ENCODE measurements around the gene SGPL1. TPM values are rescaled to one million over a fixed set of nuclear protein-coding genes. Genes with fewer than 3 reads are reported as not detected.
"Not testable (repeated sequence)": the region's sequence is repeated elsewhere in the genome, so short reads cannot be mapped to it uniquely, and the experiment has no call there.

The SGPL1 gene
- polyA plus RNA-seq, 1 donor from 2014 or later = 12.0 TPM

DNA sequence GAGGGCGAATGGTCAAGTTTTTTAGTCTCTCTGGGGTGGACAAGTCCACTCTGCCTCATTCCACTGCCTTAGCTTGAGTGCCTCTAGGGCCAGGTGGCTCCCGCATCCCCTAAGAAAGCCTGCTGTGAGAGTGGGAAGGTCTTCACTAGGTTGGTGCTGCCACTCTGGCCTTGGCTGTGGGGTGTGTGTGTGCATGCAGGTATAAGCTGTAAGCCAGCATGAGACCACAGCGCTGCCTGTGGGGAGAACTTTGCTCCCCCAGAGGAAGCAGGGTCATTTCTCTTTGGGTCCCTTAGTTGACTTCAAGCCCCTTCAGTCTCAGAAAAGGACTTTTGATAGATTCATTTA, 98.1 kb downstream of the SGPL1 start:
- Mint-ChIP-seq H3K9me3 (peaks cover 0 to 2% (median 1%) of the 10 kb centered on the region in 3 donors), H3K4me1 (peaks cover 0 to 2% (median 0%) of the 10 kb centered on the region in 3 donors), H3K4me3 (peak overlapping the region in 1 of 4 donors; percentile 78), H3K27ac (no peak overlapping the region), H3K27me3 (peaks cover 2% of the 10 kb centered on the region), H3K36me3 (no peaks in the 10 kb centered on the region)

DNA sequence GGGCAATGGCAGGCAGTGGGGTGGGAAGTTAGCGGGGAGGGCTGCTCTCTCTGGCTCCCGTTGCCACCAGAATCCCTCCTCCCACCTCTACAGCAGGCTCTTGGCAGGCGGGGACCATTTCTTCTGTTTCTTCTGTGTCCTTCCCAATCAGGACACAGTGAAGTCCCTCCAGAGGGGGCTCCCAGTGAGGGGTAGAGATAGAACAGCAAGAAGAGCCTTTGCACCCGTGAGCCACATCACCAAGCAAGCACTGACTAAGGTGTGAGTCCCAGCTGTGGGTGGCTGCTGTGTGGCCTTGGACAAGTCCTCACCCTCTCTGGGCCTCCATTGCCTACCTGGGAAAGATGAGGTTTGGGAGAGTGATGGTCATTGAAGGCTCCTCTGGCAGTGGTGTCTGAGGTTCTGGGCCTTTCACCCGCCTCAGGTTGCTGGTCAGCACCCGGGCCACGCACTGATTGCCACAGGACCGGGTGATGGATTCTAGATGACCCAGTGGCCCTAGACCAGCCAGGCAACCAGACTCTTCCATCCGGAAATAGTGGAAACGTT, 98.6 kb downstream of the SGPL1 start:
- Mint-ChIP-seq H3K9me3 (peaks cover 0 to 2% (median 1%) of the 10 kb centered on the region in 3 donors), H3K4me3 (peak overlapping the region in 1 of 4 donors; percentile 78), H3K36me3 (no peaks in the 10 kb centered on the region), H3K4me1 (no peaks in the 10 kb centered on the region), H3K27me3 (peaks cover 2% of the 10 kb centered on the region), H3K27ac (no peak overlapping the region)

DNA sequence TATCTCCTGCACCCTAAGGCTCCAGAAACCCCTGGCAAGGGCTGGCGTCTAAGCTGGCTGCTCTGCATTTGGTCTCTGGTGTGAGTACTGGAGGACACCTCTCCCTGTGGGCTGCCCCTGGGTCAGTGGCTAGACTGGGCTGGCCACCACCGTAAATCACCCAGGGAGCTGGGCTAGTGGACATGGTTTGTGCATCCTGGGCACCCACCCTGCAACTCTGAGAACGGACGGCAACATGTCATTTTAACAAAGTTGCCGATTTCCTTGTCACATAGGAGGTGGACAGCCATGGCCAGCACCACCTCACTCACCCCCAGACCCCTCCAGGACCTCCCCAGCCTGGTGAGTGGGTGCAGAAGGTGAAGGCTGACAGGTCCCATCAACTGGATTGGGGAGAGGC, 99.5 kb downstream of the SGPL1 start:
- no peaks in the 10 kb centered on the region for H3K4me1 Mint-ChIP-seq
- H3K36me3 Mint-ChIP-seq = no peaks in the 10 kb centered on the region
- H3K27me3 Mint-ChIP-seq = peaks cover 4% of the 10 kb centered on the region
- H3K9me3 Mint-ChIP-seq = peaks cover 0 to 2% (median 1%) of the 10 kb centered on the region in 3 donors
- no peak overlapping the region for H3K27ac Mint-ChIP-seq
- no peak overlapping the region for H3K4me3 Mint-ChIP-seq

DNA sequence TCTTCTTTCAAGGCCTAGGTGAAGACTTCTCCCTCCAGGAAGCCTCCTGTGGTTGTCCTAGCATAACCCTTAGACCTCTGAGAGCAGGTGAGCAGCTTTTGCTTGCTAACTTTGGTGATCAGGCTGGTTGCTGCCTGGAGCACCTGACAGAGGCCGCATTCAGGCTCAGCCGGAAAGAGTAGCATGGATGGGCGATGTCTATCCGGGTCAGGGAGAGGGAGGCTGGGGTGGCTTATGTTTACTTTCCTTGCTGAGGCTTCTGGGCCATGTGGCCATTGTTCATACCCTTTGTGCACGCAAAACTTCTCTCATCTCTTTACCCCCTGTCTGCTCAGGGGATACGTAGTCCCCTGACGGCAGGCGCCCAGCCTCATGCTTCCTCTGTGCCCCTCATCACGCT, 100.1 kb downstream of the SGPL1 start:
- Mint-ChIP-seq H3K4me3 (no peak overlapping the region), H3K9me3 (peaks cover under 1 to 2% (median 1%) of the 10 kb centered on the region in 3 donors), H3K27me3 (peaks cover 4% of the 10 kb centered on the region), H3K36me3 (no peaks in the 10 kb centered on the region), H3K4me1 (no peaks in the 10 kb centered on the region), H3K27ac (no peak overlapping the region)

DNA sequence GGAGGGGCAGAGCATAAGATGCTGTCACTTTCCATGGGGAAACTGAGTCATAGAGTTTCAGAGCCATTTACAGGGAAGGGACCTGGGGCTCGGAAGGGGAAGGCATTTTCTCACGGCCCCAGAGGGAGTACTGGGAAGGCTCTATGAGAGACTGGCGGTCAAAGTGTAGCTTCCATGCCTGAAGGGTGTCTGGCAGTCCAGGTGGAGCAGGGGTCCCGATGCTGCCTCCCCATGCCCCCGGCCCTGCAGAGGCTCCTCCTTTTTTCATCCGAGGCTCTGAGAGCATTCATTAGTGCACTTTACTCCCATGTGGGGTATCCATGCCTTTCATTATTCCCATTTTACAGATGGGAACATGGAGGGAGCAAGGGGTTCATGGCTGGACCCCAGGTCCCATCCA, 100.5 kb downstream of the SGPL1 start:
- Mint-ChIP-seq H3K27me3 (peaks cover 4% of the 10 kb centered on the region), H3K4me3 (no peak overlapping the region), H3K9me3 (peaks cover 1 to 5% (median 2%) of the 10 kb centered on the region in 3 donors), H3K4me1 (no peaks in the 10 kb centered on the region), H3K36me3 (no peaks in the 10 kb centered on the region), H3K27ac (no peak overlapping the region)

DNA sequence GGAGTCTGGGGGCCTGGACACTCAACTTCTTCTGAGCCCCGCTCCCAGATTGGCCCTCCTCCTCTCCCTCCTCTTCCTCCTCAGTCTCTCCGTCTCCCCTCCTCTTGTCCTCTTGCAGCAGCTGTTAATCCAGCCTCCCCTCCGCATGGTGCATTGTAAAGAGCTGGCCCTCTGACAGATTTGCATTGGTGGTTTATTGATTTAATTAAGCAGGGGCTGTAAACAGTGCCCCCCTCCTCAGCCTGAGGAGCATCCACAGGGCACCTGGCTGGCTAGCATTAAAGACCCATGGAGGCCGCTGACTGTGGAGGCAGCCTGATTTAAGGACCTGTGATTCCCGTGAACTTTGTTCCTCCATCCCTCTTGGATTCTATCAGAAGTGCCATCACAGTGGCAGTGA, 101.5 kb downstream of the SGPL1 start:
- Mint-ChIP-seq H3K27ac (no peak overlapping the region), H3K4me3 (no peak overlapping the region), H3K4me1 (no peaks in the 10 kb centered on the region), H3K36me3 (no peaks in the 10 kb centered on the region), H3K27me3 (peaks cover 4% of the 10 kb centered on the region), H3K9me3 (peaks cover 0 to 5% (median 2%) of the 10 kb centered on the region in 3 donors)

DNA sequence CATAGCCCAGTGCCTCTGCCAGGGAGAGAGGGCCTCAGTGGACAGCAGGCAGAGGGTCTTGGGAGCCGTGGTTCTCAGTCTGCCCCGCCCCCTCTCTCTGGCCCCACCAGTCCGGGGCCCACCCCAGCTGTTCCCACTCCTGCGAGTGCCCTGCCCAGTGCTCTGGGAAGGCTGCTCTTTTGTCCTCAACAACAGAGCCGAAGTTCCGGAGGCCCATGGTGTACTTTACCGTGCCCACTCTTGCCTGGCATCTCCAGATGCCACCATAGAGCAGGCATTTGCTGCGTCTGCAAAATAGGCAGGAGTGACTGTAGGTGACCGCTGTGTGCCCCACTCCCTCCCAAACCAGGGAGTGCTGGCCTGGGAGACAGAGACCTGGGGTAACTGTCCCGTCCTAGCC, 101.9 kb downstream of the SGPL1 start:
- no peaks in the 10 kb centered on the region for H3K36me3 Mint-ChIP-seq
- no peak overlapping the region for H3K27ac Mint-ChIP-seq
- peaks cover 0 to 5% (median 2%) of the 10 kb centered on the region in 3 donors for H3K9me3 Mint-ChIP-seq
- H3K27me3 Mint-ChIP-seq = peaks cover 4% of the 10 kb centered on the region
- no peaks in the 10 kb centered on the region for H3K4me1 Mint-ChIP-seq
- H3K4me3 Mint-ChIP-seq = no peak overlapping the region

DNA sequence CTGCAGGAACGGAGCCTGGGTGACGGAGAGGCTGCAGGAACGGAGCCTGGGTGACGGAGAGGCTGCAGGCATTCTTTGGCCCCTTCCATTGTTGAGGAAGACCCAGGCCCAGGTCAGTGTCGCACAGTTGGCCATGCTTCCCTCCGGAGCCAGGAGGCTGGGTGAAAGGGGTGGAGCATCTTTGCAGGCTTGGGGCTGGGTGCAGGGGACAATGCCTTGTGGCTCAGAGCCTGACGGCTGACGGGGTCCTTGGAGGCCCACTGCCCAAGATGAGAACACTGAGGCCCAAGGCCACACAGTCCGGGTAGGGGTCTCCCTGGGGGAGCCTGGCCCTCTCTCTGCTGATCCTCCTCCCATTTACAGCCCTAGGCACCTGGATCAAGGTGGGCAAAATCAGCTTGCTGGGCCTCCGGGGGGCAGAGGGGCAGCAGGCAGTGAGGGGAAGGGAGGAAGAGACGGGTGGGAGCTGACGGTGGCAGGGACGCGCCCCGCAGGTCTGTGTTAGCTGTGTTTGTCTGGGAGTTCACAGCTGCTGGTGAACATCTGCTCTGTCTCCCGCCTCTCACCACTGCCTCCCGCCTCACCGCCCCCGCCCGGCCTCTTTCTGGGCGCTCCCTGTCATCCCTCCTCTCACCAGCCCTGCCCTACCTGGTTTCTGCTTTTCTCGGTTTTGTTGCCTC, 103.2 kb downstream of the SGPL1 start:
- H3K36me3 Mint-ChIP-seq = no peaks in the 10 kb centered on the region
- H3K9me3 Mint-ChIP-seq = peaks cover 0 to 5% (median 2%) of the 10 kb centered on the region in 3 donors
- no peak overlapping the region for H3K27ac Mint-ChIP-seq
- peaks cover 6% of the 10 kb centered on the region for H3K27me3 Mint-ChIP-seq
- H3K4me1 Mint-ChIP-seq = no peaks in the 10 kb centered on the region
- no peak overlapping the region for H3K4me3 Mint-ChIP-seq

DNA sequence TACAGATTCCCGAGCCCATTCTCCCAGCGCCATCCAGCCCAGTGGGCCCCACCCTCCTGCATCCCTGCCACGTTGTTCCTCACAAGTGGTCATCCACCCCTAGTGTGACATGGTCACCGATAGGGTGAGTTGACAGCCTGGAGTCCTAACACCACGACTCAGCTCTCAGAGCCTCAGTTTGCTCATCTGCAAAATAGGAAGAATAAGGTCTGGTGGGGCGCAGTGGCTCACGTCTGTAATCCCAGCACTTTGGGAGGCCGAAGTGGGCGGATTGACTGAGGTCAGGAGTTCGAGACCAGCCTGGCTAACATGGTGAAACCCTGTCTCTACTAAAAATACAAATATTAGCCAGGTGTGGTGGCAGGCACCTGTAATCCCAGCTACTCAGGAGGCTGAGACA, 104.2 kb downstream of the SGPL1 start:
- not testable (repeated sequence) for H3K36me3 Mint-ChIP-seq, H3K4me1 Mint-ChIP-seq

DNA sequence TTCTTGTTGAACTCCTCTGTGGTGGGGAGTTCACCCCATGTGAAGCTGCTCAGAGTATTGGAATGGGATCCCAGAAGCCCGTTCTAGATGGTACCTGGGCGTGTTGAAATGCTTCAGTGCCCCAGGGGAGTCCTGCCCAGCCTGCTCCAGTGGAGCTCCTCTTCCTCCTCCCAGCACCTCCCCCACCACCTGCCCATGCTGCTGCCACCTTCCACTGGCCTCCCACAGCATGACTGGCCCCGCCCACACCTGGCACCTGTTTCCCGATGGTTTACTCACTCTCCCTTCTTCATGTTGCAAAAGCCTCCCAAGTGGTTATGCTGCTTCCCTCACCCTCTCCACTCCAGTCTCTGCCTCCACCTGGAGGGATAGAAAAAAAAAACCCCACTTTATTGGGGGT, 104.8 kb downstream of the SGPL1 start:
- no peaks in the 10 kb centered on the region for H3K36me3 Mint-ChIP-seq
- H3K9me3 Mint-ChIP-seq = peaks cover 0 to 5% (median 2%) of the 10 kb centered on the region in 3 donors
- H3K27ac Mint-ChIP-seq = no peak overlapping the region
- peaks cover 7% of the 10 kb centered on the region for H3K27me3 Mint-ChIP-seq
- no peak overlapping the region for H3K4me3 Mint-ChIP-seq
- peaks cover 0 to 3% (median 0%) of the 10 kb centered on the region in 3 donors for H3K4me1 Mint-ChIP-seq

More for the DNA sequence above, 104.2 kb downstream of the SGPL1 start:
- H3K4me3 Mint-ChIP-seq, H3K9me3 Mint-ChIP-seq, H3K27ac Mint-ChIP-seq, H3K27me3 Mint-ChIP-seq: not testable (repeated sequence)

DNA sequence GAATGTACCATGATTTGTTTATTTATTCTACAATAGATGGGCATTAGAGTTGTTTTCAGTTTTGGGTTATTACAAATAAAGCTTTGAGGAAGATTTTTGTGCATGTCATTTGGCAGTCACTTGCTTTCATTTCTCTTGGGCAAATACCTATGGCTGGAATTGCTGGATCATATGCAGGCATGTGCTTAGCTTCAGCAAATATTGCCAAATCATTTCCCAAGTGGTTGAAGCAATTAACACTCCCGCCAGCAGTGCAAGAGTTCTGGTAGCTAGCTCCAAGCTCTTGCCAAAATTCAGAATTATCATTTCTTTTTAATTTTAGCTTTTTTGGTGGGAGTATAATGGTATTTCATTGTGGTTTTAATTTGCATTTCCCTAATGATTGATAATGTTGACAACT, 105.5 kb downstream of the SGPL1 start:
- Mint-ChIP-seq H3K4me3 (no peak overlapping the region), H3K36me3 (no peaks in the 10 kb centered on the region), H3K27ac (no peak overlapping the region), H3K4me1 (peaks cover 0 to 3% (median 0%) of the 10 kb centered on the region in 3 donors), H3K27me3 (peaks cover 8% of the 10 kb centered on the region), H3K9me3 (peaks cover 0 to 5% (median 0%) of the 10 kb centered on the region in 3 donors)

DNA sequence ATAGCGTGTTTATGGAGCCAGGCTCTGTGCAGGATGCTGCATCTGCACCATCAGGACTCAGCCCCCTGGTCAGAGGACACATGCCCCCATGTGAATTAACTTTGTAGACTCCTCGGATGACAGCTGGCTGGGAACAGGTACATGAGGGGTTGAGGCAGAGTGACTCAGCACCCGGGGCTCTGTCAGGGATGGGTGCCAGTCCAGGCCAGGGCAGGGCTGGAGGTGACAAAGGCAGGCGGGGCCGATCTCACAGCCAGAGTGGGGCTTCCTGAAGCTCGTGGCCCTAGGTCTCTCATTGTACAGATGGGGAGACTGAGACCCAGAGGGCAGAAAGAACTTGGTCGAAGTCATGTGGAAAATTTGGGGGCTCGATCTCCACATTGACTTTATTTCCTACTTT, 107.9 kb downstream of the SGPL1 start:
- no peaks in the 10 kb centered on the region for H3K36me3 Mint-ChIP-seq
- H3K4me3 Mint-ChIP-seq = no peak overlapping the region
- H3K4me1 Mint-ChIP-seq = peaks cover 2 to 8% (median 4%) of the 10 kb centered on the region in 3 donors
- H3K27me3 Mint-ChIP-seq = peaks cover 9% of the 10 kb centered on the region
- no peak overlapping the region for H3K27ac Mint-ChIP-seq
- H3K9me3 Mint-ChIP-seq = peaks cover 0 to 5% (median 0%) of the 10 kb centered on the region in 3 donors

DNA sequence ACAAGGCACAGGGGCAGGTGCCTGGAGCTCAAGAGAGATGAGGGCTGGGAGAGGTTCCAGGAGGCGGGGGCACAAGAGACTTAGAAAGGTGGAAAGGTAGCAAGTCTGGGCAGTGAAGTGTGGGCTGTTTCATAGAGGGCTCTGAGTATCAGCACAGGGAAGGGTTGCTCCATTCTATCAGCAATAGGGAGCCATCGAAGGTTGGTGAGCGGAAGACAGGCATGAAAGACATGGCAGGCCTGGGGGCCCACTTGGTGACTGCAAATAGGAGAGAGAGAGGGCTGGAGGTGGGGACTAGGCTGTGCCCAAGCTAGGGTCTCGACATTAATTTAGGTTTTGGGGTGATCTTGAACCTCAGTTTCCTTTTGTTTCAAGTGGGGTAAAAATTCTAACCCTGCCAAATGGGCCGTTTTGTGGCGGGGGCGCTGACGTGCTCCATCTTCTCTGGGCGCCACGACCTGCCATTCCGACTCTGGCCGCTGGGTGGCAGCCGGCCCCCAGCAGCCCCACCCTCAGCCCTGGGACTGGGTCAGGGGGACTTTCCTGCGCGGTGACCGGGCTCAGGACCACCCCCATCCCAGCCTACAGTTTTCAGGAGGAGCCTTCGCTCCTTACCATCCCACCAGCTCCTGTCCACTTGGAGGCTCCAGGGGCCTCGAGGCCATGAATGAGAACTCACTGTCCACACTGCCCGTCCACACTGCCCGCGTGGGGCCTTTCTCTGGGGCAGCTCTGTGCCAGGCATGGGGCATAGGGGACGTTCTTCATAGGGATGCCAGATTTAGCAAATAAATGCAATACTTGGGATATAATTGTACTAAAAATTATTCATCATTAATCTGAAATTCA, 109.9 kb downstream of the SGPL1 start:
- Mint-ChIP-seq H3K4me3 (no peak overlapping the region), H3K36me3 (no peaks in the 10 kb centered on the region), H3K9me3 (peaks cover 0 to 5% (median 0%) of the 10 kb centered on the region in 3 donors), H3K27ac (no peak overlapping the region), H3K4me1 (peaks cover 2 to 9% (median 4%) of the 10 kb centered on the region in 3 donors), H3K27me3 (peaks cover 7% of the 10 kb centered on the region)

DNA sequence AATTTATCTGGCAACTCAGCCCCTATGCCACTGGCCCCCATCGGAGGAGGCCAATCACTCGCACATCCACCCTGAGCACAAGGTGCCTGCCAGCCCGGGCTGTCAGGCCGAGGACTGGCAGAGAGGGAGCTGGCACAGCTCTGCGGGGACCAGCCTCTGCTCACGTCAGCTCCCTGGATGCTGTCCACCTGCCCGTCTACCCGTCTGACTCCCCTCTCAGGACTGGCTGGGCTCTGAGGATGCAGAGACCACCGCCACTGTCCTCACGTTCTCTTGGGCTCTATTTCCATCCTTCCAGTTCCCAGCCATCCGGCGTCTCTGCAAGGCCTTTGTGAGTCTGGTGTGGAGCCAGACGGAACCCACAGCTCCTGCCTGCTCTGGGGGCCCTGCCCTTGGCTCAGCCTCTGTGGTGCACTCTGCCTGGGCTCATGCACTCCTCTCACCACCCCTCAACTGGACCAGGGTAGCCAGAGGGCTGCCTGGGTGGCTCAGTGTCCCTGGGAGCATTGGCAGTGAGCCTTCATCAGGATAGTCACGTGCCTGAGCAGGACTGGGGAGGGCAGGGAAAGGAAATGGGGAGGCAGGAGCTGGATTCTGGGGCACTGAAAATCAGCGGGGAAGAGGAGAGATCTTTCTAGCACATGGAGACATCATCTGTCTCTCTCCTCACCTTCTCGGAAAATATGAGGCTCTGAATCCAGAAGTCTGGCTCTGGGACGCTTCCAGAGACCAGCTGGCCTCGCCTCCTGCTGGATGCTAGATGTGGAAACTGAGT, 110.7 kb downstream of the SGPL1 start:
- Mint-ChIP-seq H3K4me1 (peaks cover 2 to 9% (median 4%) of the 10 kb centered on the region in 3 donors), H3K27me3 (peaks cover 7% of the 10 kb centered on the region), H3K4me3 (no peak overlapping the region), H3K36me3 (no peaks in the 10 kb centered on the region), H3K9me3 (no peaks in the 10 kb centered on the region), H3K27ac (no peak overlapping the region)

Data from IgD-negative memory B cell (primary cell).